HG02852 (cell line): ENCODE results near the gene VANGL2.
"Not testable (repeated sequence)": the region's sequence is repeated elsewhere in the genome, so short reads cannot be mapped to it uniquely, and the experiment has no call there.

Experiments
- ATAC-seq: cut with Tn5 transposase; IDR thresholded peaks from one replicate; pipeline ENCODE4 v1.9.1; 2021; ENCODE audit warnings: mild to moderate bottlenecking, moderate library complexity; ENCODE audit not compliant: unreplicated experiment

VANGL2 gene

DNA sequence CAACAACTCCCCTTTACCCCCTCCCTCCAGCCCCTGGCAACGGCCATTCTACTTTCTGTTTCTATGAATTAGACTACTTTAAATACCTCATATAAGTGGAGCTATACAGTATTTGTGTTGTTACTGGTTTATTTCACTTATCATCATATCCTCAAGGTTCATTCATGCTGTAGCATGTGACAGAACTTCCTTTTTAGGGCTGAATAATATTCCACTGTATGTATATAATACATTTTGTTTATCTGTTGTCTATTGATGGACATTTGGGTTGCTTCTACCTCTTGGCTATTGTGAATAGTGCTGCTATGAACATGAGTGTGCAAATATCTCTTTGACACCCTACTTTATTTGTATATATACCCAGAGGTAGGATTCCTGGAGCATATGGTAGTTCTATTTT lies 31.3 kb upstream of the VANGL2 start:
- no peak for ATAC-seq

DNA sequence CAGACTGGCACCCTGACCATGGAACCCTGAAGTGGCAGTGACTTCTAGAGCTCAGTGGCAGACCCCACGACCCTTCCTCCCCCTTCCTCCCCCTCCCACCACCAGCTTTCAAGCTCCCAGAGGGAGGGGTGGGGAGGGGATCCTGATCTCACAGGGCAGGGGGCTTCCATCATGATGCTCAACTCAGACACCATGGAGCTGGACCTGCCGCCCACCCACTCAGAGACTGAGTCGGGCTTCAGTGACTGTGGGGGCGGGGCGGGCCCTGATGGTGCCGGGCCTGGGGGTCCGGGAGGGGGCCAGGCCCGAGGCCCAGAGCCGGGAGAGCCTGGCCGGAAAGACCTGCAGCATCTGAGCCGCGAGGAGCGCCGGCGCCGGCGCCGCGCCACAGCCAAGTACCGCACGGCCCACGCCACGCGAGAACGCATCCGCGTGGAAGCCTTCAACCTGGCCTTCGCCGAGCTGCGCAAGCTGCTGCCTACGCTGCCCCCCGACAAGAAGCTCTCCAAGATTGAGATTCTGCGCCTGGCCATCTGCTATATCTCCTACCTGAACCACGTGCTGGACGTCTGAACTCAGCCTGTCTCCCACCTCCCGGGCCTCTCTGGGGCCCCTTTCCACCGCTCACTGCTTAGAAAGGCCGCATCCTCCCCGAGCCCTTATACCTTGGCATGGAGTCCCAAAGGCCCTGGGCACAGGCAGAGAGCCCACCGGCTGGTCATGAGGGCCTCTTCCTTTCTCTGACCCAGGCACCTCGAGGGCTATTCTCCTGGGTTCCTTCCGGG lies 29.6 kb upstream of the VANGL2 start:
- ATAC-seq = no peak

DNA sequence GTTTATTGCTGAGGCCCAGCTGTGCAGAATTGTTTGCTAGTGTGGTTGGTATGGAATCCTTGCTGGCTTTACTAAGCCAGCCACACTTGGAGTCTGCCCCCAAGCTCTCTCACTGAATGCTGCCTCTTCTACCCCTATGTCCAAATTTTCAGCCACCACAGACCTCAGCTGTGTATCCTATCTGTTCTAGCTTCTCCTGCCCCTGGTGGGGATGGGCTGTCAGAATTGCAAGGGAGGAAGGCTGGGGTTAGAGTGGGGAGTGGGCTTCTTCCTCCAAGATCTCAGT lies 29.1 kb upstream of the VANGL2 start:
- ATAC-seq = no peak

DNA sequence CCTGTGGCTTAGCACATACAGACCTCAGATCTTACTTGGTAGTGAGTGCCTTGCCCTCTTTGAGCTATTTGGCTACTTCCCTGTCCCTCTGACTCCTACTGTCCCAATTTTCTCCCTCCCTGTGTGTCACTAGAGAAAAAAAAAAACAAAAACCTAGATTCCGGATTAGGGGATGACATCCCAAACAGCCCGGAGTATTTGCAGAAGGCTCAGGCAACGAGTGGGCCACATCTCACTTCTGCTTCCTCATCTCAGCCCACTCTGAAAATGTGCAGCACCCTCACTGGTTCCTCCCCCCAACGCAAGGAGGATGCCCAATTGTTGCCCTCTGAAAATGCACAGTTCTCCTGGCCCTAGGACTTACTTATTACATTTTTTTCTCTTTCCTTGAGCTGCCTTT lies 28.6 kb upstream of the VANGL2 start:
- no peak for ATAC-seq

DNA sequence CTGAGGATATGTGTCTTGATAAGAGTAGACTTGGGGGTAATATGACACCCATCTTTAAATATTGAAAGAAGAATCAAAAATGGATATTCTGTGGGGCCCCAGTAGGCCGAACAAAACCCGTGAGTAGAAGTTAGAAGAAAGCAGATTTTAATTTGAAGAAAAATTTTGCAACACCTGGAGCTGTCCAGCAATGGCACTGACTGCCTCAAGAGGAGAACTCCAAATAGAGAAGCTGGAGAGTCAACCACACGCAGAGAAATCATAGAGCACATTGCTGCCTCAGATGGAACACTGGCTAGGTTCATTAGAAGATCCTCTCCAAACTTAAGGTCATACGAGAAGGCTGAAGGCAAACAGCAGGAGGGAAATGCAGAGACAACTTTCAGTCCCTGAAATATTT lies 26.7 kb upstream of the VANGL2 start:
- ATAC-seq = no peak

DNA sequence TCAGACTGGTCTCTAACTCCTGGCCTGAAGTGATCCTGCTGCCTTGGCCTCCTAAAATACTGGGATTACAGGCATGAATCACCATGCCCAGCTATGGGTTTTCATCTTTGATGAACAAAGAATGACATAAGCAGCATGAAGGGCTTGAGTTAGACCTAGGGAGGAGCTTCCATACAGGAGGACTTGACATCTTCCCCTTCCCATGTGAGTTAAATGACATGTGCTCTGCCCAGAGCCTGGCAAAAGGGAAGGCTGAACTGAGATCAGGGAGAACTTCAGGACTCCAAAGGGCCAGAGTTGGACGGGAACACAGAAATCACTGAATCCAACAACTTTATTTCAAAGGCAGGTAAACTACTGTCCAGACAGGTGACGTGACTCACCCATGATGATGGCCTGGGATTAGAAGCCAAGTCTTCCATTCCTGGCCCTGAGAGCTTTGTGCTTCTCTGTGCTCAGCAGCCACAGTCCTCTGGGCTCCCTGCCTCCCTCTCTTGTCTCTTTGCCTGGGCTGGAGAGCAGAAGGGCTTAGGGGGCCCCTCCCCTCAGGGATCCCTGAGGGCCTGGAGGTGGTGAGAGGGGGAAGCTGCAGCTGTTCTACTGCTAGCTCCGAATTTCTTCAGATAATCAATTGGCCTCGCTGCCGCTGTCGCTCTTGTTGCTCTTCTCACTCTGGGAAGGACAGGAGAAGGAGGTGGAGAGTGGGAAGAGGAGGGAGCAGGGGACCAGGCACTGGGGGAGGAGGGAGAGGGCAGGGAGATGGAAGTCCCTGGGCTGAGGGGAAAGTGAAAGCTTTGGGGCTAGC lies 25.9 kb upstream of the VANGL2 start:
- no peak for ATAC-seq

DNA sequence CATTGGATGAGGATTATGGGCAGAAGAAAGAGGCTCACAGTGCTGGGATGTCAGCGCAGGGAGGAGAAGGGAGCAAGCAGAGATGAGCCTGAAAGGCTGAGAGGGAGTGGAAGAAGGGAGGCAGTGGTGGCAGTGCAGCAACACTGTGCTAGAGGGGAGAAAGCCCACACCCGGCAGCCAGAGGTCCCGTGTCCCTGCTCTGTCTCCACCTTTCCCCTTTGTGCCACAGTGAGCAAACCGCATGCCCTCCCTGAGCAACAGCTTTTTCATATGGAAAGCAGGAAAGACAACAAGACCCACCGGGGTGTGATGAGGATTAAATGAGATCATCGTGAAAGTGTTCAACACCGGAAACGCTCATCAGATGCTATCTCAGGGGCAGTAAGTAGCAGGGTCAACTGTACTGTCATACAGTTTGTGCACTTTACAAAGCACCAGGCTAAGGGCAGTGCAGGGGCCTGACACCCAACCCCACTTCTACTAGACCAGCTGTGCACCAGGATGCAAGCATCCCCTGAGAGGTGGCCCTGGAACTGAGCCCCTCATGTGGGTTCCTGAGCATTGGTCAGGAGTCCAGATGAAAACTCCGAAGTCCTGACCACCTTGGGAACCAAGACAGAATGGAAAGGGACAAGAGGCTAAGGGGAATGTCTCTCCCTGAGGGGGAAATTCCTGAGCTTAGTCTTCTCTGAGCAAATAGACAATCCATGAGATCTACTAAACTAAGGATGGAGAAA lies 24.4 kb upstream of the VANGL2 start:
- ATAC-seq = peak; percentile 41

DNA sequence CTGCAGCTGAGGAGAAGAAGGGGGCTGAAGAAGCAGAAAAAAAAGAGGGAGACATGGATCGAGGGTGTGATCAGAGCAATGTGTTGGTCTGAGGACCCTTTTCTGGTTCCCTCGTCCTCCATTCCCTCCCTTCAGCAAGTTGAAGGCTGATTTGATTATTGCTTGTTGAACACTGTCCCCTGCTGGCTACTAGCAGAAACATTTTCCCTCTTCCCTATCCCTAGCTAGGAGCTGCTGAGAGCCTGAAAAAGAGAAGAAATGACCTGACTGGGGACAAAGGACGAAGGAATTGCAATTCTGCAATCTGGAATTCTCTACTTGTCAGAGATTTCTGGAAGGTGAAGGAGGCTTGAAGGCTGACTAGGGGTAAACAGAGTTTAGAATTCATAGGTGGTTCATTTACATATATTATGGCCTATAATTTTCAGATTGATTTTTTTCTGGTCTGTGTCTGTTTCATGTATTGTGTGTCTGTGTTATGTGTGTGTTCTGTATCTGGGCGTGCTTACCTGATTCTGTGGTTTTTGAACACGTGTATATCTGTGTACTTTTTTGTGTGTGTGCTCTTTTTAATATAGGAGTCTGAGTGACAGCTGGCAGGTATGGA lies 23.7 kb upstream of the VANGL2 start:
- ATAC-seq = peak; percentile 45

DNA sequence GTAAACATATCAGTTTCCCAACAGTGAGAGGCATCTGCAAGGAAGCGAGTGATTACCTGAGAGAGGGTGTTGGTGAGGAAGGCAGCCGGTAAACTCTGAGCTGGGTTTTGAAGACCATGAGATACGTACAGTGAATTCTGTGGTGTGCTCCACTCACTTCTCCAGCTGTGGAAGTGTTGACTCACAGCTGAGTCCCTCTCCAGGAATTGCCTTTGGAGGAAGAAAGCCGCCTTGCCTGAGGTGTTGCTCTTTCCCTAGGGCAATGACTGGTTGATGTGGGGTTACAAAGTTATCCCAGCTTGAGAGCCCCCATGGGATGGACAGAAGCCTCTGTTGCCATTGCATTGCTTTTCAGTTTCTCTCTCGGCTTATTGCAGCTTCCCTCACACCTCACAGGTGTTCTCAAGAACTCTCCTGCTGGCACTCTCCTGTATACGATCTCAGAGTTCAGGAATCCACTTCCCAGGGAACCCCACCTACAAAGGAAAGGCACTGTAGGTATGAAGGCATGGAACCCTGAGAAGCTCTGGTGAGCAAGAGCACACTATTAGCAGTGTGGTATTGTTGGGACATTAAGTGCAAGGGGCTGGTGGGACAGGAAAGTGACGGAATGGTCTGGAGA lies 22.7 kb upstream of the VANGL2 start:
- ATAC-seq = no peak

DNA sequence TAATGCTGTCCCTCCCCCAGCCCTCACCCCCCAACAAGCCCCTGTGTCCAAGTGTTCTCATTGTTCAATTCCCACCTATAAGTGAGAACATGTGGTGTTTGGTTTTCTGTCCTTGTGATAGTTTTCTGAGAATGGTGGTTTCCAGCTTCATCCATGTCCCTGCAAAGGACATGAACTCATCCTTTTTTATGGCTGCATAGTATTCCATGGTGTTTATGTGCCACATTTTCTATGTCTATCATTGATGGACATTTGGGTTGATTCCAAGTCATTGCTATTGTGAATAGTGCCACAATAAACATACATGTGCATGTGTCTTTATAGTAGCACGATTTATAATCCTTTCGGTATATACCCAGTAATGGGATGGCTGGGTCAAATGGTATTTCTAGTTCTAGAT lies 15.6 kb upstream of the VANGL2 start:
- not testable (repeated sequence) for ATAC-seq

DNA sequence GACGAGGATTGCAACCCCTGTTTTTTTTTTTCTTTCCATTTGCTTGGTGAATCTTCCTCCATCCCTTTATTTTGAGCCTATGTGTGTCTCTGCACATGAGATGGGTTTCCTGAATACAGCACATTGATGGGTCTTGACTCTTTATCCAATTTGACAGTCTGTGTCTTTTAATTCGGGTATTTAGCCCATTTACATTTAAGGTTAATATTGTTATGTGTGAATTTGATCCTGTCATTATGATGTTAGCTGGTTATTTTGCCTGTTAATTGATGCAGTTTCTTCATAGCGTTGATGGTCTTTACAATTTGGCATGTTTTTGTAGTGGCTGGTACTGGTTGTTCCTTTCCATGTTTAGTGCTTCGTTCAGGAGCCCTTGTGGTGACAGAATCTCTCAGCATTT lies 12.0 kb upstream of the VANGL2 start:
- not testable (repeated sequence) for ATAC-seq

DNA sequence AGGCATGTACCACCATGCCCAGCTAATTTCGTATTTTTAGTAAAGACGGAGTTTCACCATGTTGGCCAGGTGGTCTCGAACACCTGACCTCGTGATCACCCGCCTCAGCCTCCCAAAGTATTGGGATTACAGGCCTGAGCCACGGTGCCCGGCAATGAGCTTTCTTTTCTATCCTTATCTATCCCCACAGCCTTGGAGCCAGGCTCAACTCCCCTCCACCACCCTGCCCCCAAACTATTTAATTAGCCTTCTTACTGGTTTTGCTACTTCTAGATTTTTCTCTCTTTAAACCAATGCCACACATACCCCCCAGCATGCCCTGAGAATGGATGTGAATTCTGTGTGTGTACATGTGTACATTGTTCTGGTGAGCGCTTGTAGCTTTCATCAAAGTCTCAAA lies 5.7 kb upstream of the VANGL2 start:
- no peak for ATAC-seq

DNA sequence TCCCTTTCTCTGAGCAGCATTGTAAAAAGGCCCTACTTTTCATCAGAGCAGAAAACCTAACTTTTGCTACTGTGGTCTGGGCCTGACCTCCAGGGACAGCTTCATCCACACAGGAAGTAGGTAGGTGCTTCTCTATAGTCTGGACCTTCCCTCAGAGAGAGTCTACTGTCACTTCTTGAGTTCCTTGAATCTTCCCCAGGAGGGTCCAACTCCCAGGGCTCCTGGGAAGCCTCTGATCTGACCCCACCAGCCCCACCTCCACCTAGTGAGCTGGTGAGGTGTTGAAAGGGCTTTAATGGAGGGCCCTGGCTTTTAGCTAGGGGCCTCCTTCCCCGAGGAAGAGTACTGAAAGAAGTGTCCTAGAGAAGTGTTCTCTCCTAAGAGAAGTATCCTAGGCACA lies 2.7 kb upstream of the VANGL2 start:
- ATAC-seq = no peak

DNA sequence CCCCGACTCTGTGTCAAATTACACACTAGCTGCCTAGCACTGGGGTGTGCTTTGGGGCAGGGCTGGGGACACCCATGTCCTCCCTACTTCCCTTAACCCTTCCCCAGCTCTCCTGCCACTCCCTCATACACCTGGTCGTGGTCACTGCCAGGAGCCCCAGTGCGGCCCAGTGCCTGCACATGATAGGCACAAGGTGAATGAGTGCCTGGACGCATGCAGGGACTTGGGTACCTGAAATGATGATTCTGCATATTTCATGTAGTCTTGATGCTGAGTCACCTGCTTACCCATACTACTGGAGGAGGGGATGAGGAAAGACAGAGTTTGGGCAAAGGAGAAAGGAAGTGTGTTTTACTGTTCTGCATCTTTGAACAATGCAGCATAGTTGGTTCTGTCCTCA lies 1.5 kb upstream of the VANGL2 start:
- no peak for ATAC-seq

DNA sequence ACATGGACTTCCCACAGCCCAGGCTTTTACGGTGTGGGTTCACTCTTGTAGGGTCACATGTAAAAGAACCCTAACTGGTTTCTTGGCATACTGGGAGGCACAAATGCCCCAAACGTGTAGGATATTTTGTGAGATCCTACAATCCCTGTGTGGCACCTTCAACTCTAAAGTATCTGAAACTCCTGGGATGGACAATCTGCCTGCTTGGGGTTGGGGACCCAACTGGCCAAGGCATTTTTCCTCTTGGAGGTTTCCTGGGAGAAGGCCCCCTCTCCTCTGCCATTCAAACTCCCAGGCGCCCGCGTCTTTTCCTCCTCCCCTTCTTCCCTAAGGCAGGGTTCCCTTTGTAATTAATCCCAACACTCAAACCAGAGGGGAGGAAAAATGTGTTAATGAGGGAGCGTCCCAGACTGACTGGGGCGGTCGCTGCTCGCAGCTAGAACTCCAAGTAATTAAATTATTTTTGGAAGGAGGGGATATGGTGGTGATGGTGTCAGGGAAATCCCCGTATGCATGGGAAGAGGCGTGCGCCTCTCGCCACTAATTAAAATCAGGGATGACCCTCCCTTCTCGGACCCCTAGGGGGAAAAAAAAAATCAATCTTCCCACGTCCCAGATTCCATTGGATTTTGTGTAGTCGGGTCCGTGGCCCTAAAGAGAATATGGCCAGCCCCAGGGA lies 681 bp upstream of the VANGL2 start:
- ATAC-seq = no peak

DNA sequence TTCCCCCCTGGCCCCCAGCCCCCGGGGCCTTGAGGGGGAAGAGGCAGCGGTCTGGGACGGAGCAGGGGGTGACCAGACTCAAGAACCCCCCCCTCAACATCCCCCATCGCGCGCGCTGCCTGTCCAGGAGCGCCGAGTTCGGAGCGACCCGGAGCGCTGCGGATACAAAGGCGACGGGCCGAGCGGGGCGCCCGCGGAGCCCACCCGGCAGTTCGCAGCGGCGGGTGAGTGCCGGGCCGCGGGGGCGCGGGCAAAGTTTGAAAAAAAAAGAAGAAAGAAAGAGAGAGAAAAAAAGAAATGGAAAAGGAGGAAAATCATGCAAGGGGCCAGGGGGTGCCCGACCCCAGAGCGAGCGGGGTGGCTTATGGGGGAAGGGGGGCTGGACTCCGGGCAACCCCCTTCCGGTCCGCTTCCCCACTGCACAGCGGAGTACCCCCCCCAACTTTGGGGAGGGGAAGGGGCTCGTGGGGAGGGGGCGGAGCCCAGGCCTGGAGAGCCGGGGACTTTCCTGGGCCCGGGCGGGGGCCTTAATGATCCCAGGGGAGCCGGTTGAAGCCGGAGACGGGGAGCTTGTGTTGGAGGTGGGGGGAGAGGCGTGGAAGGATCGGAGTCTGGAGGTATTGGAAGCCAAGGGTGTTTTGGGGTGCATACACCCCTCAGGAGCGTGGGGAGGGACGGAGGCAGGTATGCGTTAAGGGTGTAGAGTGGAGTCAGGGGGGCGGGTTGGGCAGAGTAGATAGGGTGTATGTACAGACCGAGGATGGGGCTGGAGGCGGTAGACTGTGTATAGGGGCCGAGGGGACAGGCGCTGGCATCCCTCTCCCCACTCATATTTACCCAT lies 502 bp downstream of the VANGL2 start:
- ATAC-seq = no peak

DNA sequence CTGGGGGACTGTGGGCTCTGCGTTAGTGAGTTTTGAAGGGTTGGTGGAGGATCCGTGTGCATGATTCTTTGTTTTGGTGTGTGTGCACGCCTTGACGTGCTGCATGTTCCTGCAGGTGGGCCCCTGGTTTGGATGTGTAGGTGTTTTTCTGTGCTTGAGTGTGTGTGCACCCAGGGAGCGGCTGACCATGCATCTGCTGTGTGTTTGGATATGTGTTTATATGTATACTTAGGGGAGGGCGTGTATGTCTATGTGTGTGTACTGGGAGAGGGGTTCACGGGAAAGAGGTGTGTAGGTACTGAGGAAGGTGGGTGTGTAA lies 1.1 kb downstream of the VANGL2 start:
- no peak for ATAC-seq

DNA sequence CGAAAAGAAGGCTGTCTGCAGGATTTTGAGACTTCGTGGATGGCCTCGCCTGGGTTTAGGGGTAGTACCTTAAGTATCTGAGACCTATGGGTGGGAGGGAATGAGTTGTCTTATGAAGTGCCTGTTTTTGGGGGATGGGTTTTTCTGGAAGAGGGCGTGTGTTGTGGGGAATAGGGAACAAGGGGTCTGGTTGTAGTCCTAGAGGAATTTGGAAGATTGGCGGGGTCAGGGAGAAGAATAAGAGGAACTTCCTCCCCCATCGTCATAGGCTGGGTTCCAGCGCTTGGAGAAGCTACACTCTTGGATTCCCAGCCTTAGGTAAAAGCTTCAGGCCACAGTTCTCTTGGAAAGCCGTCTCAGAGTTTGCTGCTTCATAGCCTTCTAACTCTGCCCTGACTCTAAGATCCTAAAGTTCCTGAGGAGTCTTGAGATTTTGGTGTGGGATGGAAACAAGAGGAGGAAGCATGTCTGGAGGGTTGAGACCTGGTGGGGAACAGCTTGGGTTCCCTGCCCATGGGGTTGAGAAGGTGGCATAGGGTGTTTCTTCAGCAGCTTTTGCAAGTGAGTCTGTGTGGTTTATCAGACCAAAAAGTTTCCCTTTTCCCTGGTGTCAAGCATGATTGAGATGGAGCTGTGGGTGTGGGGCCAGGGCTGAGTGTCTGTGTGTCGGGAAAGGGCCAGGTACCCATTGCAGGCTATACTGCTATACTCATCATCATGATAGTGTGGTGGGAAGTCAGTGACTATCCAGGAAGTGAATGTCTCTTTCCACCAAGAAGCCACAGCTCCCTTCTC lies 1.8 kb downstream of the VANGL2 start:
- ATAC-seq = no peak

DNA sequence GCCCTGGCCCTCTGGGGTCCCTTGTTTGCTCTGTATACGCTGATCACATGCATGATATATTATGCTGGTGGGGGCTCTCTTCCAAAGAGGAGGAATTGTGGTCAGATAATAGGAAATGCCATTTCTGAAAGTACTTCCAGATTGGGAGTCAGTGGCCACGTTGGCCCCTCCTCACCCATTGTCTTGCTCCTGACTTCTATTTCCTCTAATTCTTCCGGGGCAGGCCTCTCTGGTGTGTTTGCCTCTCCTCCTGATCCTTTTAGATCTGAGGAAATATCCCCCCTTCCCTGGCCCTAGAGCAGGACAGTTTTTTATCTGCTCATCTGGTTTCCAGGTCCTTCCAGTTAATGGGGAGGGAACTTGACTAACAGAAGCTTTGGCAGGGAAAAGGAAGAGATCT lies 2.9 kb downstream of the VANGL2 start:
- no peak for ATAC-seq
